Activated T-cell treated with anti-CD3 and anti-CD28 coated beads for 4 hours (primary cell): ENCODE measurements around the gene GRK7.

Source experiments
- DNase-seq: peaks from one replicate; pipeline ENCODE4 v3.0.0-alpha.2; 2020

GRK7 gene, protein sequence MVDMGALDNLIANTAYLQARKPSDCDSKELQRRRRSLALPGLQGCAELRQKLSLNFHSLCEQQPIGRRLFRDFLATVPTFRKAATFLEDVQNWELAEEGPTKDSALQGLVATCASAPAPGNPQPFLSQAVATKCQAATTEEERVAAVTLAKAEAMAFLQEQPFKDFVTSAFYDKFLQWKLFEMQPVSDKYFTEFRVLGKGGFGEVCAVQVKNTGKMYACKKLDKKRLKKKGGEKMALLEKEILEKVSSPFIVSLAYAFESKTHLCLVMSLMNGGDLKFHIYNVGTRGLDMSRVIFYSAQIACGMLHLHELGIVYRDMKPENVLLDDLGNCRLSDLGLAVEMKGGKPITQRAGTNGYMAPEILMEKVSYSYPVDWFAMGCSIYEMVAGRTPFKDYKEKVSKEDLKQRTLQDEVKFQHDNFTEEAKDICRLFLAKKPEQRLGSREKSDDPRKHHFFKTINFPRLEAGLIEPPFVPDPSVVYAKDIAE (N-terminal part only)

DNA sequence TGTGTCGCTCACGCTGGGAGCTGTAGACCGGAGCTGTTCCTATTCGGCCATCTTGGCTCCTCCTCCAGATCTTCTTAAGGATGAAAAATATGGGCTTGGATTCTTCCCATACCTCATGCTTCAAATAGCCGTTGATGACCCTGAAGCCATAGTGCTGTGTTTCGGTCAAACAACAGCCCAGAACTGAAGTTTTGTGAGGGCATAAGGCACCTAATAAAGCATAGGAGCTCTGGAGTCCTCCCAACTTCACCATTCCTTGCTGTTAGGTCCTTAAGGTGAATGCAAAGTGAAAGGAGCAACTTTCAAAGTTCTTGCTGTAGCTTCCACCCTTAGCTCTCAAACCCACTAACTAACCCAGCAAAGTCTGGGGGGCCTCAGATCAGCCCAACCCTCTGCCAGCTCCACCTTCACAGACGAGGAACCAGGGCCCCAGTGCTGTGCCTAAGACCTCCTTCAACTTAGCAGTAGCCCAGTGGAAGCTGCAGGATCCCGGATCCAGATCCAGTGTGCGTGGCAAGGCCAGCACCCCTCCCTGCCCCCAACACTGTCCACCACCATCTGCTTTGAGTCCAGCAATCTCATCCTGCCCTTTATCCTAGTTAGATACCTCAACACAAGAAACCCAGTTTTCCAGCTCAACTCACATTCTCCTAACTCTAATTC lies at the start of gene GRK7:
GRK7 (plus strand) TSS at position 321 of the 663 bp plus-strand sequence. CDS start 14,877 bp downstream, outside the sequence.
- DNase-seq = no peak

- no peak for DNase-seq
Measured at GRCh38 chr3:141714671-141715070, 48.5 kb upstream of the GRK7 start.

DNA sequence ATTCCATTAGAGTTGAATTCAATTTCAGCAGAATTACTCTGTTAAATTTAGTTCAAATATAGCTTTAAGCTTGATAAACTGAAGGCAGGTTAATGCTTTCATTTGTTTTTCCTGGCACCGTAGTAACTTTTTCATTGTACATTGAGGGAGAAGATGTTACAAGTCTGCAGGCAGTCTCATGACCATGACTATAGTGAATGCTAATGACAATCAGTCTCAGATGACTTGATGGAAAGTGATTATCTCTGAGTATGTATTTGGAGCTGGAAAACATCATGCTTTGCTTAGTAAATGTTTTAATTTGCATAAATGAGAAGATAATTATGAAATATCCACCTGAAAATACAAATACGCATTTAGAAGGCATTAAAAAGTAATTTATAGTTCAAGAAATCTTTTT lies 41.1 kb upstream of the GRK7 start:
- no peak for DNase-seq

- no peak for DNase-seq
Measured at GRCh38 chr3:141722648-141723047, 40.6 kb upstream of the GRK7 start.

DNA sequence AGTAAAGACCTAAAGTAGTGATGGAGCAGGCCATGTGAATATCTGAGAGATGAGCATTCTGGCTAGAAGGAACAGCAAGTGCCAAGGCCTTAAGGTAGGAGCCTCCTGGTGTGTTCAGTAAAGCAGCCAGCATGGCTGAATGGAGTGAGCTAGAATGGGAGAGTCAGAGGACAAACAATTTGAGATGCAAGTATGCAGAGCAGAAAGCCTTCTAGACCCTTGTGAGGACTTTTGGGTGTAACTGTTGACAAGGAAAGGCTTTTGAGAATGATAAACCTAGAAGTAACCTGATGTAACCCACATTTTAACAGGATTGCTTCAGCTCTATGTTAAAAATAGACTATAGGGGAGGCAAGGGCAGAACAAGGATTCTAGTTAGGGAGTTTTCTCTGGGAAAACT lies 40.0 kb upstream of the GRK7 start:
- no peak for DNase-seq

GRCh38 chr3:141724186-141724585 lies 39.0 kb upstream of the GRK7 start:
- no peak for DNase-seq

DNA sequence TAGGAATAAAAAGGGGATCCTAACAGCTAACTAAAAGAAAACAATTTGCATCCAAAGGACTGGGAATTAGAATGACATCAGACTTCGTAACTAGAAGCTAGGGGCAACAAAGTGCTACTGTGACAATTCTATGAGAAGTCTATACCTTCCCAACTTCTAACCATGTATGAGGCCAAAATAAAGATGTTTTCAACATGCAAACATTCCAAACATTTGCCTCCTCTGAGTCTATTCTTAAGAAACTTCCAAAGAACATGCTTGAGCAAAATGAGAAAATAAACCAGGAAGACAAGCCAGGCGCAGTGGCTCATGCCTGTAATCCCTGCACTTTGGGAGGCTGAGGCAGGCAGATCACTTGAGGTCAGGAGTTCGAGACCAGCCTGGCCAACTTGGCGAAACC lies 38.2 kb upstream of the GRK7 start:
- no peak for DNase-seq

GRCh38 chr3:141726483-141726882 lies 36.7 kb upstream of the GRK7 start:
- no peak for DNase-seq

DNA sequence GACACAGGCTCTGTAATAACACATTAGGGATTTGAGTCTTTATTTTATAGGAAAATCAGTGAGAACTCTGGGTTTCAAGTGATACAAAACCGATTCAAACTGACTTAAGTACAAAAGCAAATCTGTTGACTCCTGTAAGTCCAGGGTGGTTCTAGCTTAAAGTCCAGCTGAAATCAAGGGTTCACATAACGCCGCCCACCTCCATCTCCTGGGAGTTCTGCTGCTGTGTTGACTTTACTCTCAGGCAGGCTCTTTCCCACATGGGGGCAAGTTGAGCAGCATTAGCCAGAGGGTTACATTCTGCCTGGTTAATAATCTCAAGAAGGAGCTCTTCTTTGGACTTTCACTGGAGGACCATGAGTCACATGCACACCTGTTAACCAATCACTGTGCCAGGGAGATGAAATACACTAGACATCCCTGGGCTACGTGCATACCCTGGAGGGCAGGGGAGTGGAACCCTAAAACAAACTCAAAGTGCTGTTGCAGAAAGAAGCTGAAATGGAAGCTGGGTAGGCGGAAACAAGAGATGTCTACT lies 34.8 kb upstream of the GRK7 start:
- DNase-seq = no peak

DNA sequence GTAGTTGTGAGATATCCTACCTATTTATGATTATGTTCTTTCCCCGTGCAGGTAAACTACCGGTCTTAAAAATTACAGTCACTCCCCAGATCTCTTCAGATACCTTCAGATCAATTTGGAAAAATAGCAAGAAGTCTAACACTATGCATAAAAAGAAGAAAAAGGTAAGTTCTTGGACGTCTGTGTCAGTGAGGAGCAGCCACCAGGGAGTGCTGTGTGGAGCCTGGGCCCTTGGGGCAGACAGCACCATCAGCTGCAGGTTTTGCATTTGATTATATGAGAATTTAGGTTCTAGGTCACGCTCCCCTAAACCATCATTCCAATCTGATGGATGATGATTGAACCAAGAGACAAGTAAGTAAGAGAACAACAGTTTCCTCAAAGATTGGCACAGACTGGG lies 34.0 kb upstream of the GRK7 start:
- DNase-seq = no peak

GRCh38 chr3:141735176-141735575 lies 28.0 kb upstream of the GRK7 start:
- no peak for DNase-seq

- DNase-seq = no peak
Measured at GRCh38 chr3:141735770-141736465, 27.3 kb upstream of the GRK7 start.

DNA sequence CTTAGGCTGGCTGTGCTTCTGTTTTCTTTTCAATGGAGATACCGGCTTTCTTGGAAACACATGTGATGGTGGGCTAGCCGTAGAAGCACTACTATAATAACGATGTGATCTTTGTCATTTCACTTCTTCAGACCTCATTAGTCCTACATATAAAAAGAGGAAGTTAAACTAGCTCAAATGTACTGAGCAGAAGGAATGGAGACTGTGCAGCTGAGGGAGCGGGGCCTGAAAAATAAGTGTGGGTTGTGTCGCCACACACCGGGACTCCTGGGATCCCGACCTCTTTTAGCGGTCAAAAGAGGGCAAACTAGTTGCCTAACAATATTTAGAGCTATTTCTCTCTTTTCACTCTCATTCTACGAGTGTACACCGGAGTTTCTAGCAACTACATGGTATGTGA lies 26.1 kb upstream of the GRK7 start:
- DNase-seq = no peak

DNA sequence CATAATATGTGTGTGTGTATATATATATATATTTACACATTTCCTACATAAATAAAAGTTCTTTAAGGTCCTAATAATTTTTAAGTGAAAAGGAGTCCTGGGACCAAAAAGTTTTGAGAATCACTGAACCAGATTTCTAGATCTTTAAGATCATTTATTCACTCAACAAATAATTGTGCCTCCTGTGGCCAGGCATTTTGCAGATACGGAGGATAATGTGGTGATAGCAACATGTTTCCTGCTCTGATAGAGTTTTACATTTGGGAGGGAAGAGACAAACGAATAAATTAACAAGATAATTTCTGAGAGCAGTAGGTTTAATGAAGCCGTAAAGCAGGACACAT lies 25.6 kb upstream of the GRK7 start:
- DNase-seq = no peak

- DNase-seq = peak; percentile 95
Measured at GRCh38 chr3:141738022-141738890, 25.0 kb upstream of the GRK7 start, which contains the start of gene RNF7. Gene RNF7, plus strand, starts transcription at chr3:141738298. Its CDS starts 44 bp downstream, at chr3:141738342.

GRCh38 chr3:141738891-141739363 lies 24.3 kb upstream of the GRK7 start:
- peak; percentile 20 for DNase-seq

- no peak for DNase-seq
Measured at GRCh38 chr3:141739731-141740130, 23.5 kb upstream of the GRK7 start.

DNA sequence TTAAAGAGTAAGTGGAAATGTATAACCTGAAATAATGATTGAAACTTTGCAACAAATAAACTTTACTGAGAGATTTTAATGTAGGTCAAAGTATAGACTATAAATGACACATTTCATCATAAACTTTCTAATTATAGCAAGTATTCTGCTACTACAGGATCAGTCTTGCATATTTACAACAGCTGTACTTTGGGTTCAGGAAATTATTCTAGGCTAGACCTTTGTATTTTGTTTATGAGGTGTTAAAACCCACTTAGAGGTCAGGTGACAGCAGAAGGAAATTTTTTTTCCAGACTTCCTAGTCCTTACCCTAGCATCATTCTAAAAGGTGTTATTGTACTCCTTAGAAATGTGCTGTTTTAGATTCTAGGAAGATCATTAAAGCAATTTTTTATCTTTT lies 22.9 kb upstream of the GRK7 start:
- no peak for DNase-seq

DNA sequence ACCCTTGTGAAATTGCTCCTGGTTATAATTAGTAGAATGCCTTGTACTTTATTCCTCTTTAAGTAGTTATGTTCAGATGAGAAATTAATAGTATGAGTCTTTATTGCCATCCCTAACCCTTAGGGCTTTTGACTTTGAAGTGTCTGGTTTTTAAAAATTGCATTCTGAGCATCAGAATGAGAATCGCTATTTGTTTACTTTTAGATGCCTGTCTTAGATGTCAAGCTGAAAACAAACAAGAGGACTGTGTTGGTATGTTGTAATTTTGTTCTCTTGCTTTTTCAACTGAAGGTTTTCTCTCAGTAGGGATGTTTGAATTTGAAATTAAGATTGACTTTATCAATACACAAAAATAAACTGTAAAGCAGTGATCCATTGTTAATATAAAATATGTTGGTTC lies 19.9 kb upstream of the GRK7 start:
- no peak for DNase-seq

DNA sequence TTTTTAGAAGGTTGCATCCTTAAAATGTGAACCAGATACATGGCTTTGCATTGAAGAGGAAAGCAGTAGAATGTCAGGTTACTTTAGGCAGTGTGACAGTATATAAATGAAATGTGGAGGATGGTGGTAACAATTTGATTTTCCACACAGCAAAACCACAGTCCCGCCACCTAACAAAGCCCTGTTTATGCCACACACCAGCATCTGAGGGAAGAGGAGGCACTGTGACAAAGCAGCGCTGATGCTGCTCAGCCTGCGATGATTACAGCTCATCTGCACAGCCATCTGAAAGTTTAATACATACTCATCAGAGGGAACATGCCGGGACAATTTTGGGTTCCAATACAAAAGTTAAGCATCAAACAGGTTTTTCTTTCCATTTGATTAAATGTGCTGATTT lies 16.2 kb upstream of the GRK7 start:
- DNase-seq = no peak

DNA sequence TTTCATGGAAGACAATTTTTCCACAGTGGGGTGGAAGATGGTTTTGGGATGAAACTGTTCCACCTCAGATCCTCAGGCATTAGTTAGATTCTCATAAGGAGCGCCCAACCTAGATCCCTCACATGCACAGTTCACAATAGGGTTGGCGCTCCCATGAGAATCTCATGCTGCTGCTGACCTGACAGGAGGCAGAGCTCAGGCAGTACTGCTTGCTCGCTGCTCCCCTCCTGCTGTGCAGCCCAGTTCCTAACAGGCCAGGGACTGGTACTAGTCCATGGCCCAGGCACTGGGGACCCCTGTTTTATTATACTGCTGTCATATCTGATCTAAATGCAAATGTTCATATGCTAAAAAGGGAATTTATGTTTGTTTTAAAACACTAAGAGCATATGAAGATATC lies 9.8 kb upstream of the GRK7 start:
- no peak for DNase-seq

GRCh38 chr3:141754032-141754431 lies 9.2 kb upstream of the GRK7 start:
- DNase-seq = no peak
